SIG-M5 treated with dmso at 0.1 percent for 504 hours (cell line): Measurements from ENCODE around the gene GCN1.

Experiments
- DNase-seq: peaks from one replicate; lab custom pipeline; 2025; ENCODE audit not compliant: unreplicated experiment; lab: John Stamatoyannopoulos, UW

The GCN1 gene

DNA sequence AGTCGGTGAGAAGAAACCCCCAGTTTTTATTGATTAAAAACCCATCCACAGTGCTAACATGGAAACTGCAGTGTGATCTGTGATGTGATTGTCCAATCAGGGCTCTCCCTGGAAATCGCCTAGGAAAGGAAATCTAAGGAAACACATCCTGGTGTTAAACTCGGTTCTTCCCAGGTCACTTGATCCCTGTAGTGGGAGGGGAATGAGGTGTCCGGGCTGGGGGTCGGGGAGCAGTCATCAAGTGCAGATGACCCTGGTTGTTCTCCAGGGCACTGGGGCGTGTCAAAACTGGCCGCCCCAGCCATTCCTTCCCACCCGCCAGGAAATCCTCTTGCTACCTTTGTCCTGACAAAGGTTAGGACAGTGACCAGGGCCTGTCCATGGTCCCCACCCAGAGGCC lies 98.8 kb downstream of the GCN1 start:
- DNase-seq = no peak

DNA sequence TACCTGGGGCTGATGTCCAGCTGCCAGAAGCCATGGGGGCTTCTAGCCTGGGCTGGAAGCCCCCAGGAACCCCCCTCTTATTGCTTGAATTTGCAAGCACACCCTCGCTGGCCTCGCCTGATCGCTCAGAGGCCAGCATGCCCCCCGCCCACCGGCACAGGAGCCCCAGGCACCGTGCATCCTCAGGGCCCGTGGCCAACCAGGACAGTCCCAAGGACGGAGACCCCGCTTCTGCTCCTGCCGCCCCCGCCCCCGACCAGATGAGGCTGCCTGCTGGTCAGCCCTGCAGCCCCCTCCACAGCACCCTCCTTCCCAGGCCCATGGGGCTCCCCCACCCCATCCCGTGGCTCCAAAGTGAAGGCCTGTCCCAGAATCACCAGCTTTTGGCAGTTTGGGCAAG lies 99.2 kb downstream of the GCN1 start:
- DNase-seq = no peak

DNA sequence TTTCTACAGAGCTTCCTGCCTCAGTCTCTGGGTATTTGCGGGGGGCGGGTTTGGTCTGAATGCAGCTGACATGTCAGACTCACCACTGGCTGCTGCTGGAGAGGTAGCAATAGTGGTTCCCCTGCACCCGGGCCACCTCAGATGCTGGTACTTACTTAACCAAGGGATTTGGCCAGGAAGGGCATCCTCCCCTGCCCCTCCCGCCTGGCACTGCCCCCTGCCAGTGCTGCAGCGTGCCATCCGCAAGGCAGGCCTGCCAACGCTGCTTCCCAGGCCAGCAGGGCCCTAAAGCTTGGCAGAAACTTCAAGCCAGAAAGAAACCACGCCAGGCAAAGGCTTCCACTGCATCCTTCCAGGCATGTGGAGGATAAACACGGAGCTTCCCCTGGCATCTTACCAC lies 100.0 kb downstream of the GCN1 start:
- no peak for DNase-seq

DNA sequence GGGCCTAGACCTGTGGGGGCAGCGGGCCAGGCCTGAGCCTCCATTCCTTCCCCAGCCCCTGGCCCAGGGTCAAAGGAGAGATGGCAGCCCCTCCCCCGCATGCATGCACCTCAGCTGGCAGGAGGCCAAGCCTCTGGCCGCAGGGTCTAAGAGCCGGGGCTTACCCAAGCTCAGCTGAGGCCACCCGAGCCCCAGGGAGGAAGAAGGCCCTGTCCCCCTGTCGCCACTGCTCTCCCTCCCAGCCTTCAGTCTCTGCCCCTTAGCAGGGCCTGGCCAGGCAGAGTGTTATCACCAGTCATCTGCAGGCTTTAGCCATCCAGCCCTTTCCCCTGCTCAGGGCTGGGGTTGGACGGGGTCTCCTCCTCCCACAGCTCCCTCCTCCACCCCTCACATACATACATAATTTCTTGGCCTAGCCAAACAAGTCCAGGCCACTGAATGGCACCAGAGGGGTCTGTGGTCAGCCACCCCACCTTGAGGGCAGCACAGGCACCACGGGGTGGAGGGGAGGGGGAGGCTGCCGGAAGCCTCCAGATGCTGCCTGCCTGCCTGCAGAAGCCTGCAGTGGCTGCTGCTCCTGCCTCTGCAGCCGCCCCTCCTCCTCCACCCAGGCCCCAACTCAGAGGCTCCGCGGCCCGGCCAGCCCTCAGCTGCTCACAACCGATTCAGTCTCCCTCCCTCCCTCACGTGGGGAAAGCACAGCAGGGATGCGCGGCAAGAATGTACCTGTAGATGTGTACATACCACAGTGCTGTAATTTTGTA lies 100.7 kb downstream of the GCN1 start:
- DNase-seq = no peak

DNA sequence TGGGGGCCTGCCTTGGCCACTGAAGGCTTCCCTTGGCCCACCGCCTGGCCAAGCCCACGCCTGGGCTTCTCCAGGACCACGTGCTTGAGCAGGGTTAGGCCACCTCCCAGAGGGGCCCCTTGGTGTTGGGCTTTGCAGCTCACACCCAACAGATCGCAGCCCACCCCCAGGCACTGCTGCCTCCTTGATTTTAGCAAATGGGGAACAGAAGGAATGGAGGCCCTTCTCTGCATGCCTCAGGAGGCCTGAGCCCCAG lies 101.3 kb downstream of the GCN1 start:
- no peak for DNase-seq

DNA sequence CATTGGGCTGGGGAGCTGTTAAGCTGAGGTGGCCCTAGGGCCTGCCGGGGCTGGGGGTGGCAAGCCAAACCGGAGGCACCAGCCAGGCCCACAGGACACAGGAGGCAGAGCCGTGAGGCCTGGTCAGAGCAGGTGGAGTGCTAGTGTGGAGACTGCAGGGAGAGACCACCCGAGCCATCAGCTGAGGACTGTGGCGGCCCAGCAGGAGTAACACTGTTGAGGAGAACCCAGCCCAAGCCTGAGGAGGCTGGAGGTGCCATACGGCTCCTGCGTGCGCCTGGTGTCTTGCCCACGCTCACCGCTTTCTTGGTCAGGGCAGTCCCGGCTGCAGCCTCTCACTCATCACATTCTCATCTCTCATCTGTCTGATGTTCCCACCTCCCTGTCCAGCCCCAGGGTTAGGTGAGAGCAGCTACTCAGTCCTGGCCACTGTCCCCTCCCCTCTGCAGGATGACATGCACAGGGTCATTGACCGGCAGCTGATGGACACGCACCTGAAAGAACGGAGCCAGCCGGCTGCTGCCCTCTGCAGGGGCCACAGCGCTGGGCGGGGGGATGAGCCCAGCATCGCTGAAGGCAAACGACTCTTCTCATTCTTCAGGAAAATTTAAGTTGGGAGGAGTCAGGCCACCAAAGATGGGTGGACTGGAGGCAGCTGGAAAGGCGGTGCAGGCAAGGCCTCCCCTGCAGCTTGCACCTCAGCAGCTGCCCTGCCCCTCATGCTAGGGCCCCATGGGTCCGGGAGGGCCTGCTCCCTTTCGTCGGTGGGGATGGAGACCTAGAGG lies 101.8 kb downstream of the GCN1 start:
- DNase-seq = no peak

DNA sequence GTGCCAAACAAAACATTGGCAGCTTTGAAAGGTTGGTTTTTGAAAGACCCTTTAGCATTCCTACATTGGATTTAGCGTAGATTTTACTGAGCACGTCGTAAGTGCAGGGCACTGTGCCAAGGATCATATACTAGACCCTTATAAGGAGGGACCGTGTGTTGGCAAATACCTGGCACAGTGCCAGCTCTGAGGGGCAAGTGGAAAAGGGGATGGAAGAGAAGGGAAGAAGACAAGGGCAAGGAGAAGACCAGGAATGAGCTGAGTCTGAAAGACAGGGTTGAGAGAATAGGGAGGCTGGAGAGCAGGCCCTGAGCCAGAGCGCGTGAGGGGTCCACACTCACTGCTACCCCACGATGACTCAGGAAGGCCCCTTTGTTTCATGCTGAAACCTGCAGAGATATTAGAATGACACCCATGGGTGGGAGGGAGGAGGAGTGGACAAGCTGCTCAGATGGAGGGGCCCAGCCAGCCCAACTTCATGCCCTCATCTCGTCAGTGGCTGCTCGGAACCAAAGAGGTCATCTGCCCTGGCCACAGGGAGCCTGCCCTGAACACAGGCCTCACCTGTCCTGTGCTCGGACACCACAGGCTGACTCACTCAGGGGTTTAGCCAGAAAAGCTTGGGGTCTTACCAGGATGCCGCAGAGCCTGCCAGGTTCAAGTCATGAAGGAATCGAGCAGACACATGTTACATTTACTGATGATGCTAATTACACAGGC lies 103.0 kb downstream of the GCN1 start:
- DNase-seq = no peak

DNA sequence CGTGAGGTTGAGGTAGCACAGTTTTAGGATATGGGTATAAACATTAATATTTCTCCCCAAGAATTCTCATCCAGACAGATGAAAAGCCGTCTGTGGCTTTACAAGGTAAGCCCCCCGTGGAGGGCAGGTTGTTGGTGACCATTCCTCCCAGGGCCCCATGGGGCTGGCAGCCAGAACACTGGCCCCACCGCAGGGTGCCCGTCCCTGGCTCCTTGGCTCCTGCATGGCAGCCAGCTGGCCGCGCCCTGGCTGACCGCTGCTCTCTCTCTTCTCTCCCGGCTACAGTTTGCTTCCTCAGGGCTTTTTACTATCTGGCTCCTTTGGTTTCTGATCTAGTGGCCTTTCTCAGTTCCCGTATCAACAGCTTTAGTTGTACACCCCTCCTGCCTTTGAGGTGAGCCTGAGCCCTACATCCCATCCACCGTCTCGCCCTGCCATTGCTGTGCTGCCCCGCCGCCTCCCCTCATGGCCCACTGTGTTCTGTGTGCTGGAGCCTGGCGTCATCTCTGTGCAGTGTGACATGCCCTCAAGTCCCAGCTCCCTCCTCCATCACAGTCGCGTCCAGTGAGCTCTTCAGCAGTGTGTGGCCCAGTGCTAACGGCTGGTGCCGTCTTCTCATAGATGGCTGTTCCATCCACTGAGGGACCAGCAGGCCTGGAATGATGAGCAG lies 103.8 kb downstream of the GCN1 start:
- DNase-seq = no peak

DNA sequence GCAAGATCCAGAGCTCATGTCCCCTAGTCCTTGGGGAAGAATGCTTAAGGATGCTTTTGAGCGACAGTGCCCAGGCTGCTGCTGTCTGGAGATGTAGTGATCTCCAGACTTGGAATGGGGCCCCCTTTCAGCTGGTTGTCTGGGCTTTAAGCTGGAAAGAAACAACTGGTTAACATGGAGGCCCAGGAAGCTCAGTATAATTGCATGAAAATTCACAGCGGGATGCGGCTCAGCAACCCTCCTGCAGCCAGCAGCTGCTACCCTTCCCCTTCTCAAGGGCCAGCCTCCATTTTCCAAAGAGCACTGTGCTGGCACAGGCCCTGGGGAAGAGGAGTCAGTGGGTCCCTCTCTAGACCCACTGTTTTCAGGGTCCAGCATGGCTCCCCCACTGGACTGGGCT lies 104.3 kb downstream of the GCN1 start:
- no peak for DNase-seq

DNA sequence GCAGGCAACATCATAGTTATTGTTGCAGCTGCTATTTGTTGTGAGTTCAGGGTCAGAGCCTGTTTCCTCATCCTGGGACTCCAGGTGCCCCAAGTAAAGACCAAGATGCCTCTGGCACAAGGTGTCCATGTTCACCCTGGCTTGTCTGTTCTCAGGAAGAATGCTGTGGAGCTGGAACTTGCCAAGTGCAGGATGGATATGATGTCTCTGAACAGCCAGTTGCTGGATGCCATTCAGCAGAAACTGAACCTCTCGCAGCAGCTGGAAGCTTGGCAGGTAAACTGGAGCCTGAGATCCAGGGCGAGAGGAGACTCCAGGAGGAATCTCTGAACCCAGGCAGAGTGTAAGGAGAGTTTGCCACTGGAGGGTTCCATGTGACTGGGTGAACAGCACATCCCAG lies 104.7 kb downstream of the GCN1 start:
- DNase-seq = no peak

DNA sequence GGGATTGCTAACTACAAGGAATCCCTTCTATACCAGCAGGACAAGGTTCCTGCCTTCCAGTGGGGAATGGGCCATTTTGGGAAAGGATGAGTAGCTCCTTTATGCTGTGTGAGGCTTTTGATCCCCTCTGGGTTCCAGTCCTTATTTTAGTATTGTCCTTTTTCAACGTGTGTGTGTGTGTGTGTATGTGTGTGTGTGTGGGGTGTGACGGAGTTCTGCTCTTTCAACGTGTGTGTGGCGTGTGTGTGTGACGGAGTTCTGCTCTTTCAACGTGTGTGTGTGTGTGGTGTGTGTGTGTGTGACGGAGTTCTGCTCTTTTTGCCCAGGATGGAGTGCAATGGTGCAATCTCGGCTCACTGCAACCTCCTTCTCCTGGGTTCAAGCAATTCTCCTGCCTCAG lies 105.4 kb downstream of the GCN1 start:
- DNase-seq = no peak

DNA sequence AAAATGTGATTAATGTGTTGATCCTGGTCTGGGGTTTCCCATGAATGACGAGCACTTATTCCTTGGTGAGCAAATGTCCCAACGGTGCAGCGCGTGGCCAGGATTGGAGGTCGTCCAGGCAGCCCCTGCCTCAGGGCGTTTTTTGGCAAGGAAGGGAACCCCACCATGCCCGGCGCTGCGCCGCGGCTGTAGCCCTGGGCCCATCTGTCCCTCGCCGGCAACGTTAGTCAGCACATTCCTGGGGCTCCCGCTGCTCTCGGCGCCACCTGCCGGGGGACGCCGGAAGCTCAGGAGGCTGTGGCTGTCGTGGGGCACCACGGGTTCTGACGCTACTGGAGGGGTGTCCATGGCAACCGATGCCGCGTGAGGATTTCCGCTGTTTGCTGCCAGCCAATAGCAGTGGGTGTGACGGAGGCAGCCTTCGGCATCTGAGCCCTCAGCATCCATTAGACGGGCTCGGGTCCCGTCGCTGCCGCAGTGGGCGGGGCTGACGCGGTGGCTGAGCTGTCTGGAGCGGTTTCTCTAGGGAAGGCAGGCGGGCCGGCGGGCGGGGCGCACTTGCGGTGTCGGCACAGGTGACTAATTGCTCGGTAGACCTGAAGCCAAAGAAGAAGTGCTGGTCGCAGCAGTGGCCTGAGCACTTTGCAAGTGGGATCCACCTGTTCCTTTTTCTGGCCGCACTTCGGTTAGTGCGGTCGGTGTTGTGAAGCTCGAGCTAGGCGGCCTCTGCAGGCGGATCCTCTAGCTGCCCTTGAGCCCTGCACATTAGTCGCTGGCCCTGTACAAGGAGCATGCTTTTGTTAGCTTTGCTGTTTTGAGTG lies 107.5 kb downstream of the GCN1 start:
- DNase-seq = peak; percentile 99

DNA sequence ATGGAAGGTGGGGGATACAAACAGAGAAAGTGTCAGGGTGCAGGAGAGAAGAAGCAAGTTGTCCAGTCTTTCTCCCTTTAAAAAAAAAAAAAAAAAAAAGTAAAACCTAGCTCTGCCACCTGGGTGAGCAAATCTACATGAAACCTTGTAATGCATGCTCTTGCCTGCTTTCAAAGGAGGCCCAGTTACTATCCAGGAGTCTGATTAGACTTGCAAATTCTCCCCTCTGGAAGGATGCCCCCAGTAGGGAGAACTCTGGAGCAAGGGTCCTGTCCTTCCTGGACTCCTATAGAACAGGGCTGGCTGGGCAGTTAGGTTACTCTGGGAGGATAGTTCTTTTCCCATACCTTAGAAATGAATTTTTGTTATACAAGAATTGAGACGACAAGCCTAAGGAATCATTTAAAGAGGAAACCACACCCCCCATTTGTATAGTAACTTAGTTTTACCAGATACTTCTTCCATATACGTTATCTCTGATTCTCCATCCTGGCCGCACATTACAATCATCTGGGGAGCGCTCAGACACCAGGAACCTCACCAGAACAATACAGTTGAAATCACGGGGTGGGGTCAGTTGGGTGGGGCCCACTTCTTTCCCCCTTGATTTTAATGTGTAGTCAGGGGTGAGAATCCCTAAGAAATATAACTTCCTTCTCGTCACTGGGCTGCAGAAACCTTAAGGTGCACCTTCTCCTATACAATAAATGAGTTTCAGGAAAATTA lies 108.4 kb downstream of the GCN1 start:
- DNase-seq = no peak

DNA sequence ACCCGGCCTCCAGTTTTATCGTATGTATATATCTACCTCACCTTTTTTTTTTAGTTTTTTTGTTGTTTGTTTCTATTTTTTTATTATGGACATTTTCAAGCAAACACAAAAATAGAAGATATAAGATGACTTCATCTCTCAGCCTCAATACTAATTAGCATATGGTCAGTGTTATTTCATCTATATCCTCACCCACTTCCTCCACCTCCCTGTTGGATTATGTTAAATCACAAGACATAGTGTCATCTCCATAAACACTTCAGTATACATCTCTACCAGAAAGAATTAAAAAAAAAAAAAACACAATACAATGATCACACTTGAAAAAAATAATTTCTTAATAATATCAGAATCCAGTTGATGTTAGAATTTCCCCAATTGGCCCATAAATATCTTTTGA lies 112.9 kb downstream of the GCN1 start:
- no peak for DNase-seq

DNA sequence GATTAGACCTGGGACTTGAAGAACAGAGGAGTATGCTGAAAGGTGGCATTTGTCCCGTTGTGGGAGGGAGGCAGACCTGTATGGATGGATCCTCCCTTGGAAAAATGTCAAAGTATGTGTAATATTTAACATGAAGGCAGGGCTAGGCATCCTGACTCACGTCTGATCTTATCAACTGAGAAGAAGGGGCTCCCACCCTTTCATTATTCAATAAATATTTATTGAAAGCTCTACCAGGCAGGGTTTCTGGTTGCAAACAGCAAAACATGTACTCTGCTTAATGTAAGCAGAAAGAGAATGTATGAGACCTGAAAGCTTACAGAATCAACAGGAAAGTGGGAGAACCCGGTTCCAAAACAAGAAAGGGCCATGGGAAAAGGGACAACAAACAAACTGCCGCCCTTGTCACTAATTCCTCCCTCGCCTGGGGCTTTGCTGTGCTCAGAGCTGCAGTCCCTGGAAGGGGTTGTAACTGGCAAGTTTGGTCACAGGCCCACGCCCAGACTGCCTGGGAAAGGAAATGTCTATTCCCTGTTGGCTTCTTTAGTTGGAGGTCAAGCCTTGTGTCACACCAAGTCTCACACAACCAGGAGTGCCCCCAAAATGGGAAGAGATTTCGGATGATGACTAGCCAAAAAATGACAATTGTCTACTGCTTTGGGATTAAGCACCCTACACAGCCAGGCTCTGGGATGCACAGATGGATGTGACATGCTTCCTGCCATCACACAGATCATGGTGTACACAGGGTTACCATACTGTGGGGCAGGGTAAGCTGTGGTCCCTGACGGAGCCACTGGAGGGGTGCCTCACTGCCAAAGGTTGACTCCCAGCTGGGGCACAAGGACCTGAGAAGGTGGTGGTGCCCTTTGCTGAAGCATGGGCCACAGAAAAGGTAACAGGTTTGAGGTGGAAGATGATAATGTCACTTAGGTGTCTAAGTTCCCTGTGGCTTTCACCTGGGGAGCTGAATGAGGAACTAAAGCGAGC lies 114.8 kb downstream of the GCN1 start:
- DNase-seq = peak; percentile 52

DNA sequence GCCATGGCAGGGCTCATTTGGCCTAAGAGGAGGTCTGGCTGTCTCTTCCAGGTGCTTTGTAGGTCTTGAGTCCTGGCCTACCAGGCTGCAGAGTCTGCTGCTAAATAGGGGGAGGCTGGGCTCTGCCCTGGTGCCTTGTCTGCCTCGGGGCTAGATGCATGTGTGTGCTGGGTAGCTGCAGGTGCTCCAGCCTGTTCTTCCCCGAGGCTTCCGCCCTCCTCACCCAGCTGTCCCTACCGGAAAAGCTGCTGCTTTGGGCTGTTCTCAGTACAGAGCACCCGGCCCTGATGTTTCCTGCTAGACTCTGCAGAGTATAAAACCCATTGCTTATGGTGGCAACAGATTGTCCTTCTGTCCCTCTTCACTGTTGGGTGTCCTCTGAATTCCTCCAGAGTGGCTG lies 115.6 kb downstream of the GCN1 start:
- DNase-seq = no peak

DNA sequence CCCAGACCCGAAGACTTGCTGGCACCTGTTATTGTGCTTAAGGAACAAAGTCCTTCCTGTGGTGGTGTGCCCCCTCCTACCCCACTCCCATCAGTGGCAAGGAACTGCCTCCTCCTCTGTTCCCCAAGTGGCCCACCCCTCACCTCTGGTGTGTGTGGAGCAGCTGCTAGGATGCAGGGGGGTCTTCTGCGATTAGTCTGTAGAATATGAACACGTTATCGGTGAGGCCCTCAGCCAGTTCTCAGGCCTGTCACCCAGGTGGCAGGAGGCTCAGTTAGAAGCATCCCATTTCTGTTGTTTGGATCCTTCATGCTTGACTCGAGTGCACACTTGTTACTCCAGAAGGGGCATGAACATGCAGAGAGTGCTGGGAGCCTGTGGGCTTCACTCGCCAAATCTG lies 117.3 kb downstream of the GCN1 start:
- no peak for DNase-seq
